HG02678 (cell line): ENCODE data around the gene DBN1.

Experiments
- ATAC-seq: cut with Tn5 transposase; IDR thresholded peaks from one replicate; pipeline ENCODE4 v1.9.1; 2021; ENCODE audit warnings: mild to moderate bottlenecking, moderate library complexity; ENCODE audit not compliant: unreplicated experiment

Gene DBN1

GRCh38 chr5:177475563-177476427 is 2.4 kb upstream of the DBN1 start:
- no peak for ATAC-seq

- no peak for ATAC-seq
These were observed 1.6 kb upstream of the DBN1 start for GRCh38 chr5:177474846-177475562.

- ATAC-seq: no peak
These were observed 605 bp upstream of the DBN1 start for GRCh38 chr5:177474002-177474476.

- ATAC-seq: peak; percentile 57
These were observed 683 bp downstream of the DBN1 start for GRCh38 chr5:177472460-177473442.

- no peak for ATAC-seq
These were observed 1.7 kb downstream of the DBN1 start for GRCh38 chr5:177471610-177472356.

- no peak for ATAC-seq
These were observed 2.5 kb downstream of the DBN1 start for GRCh38 chr5:177470759-177471536.

GRCh38 chr5:177469750-177470525 is 3.5 kb downstream of the DBN1 start:
- no peak for ATAC-seq

- ATAC-seq: no peak
These were observed 4.5 kb downstream of the DBN1 start for GRCh38 chr5:177468685-177469628.

- ATAC-seq: no peak
These were observed 5.1 kb downstream of the DBN1 start for GRCh38 chr5:177468329-177468684.

GRCh38 chr5:177467436-177467835 is 6.0 kb downstream of the DBN1 start:
- ATAC-seq: no peak

GRCh38 chr5:177466861-177467260 is 6.6 kb downstream of the DBN1 start:
- ATAC-seq: no peak

- no peak for ATAC-seq
These were observed 8.4 kb downstream of the DBN1 start for GRCh38 chr5:177465044-177465443.

- ATAC-seq: no peak
These were observed 11.3 kb downstream of the DBN1 start for GRCh38 chr5:177462021-177462670.

GRCh38 chr5:177459819-177460628 is 13.4 kb downstream of the DBN1 start:
- ATAC-seq: no peak

GRCh38 chr5:177459357-177459756 is 14.1 kb downstream of the DBN1 start:
- no peak for ATAC-seq

- no peak for ATAC-seq
These were observed 14.5 kb downstream of the DBN1 start for GRCh38 chr5:177458912-177459350.
